Stimulated activated CD8-positive, alpha-beta memory T cell treated with anti-CD3 and anti-CD28 coated beads, Interleukin-7, amount 100 ng/mL, for 4 hours (primary cell): ENCODE measurements around the gene GALK2.
"Not testable (repeated sequence)": the region's sequence is repeated elsewhere in the genome, so short reads cannot be mapped to it uniquely, and the experiment has no call there.

Source experiments
- DNase-seq, 2 donors: peaks; one replicate each; pipeline ENCODE4 v3.0.0-alpha.2; 2020; ENCODE audit warnings: low read depth in 2 of 2

GALK2 gene

GRCh38 chr15:49339656-49340055 lies 169.6 kb downstream of the GALK2 start:
- no peak for DNase-seq

DNA sequence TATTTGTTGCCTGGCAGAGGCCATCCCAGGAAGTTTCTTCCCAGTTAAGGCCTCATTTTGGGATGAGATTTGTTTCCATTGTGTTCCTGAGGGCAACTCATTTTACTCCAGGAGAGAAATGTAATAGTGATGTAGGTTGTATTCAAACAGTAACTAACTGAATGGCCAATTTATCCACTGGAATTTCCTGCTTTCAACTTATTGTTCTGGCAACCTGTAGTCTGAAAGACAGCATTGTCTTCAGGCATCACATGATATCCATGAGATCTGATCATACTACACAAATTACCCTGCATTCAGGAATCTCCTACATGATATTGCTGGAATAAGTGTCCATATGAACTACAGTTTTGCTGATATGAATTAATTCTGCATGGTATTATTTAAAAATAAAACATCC lies 173.5 kb downstream of the GALK2 start:
- no peak for DNase-seq

- DNase-seq = not testable (repeated sequence)
These were observed 184.4 kb downstream of the GALK2 start for GRCh38 chr15:49354439-49354838.

DNA sequence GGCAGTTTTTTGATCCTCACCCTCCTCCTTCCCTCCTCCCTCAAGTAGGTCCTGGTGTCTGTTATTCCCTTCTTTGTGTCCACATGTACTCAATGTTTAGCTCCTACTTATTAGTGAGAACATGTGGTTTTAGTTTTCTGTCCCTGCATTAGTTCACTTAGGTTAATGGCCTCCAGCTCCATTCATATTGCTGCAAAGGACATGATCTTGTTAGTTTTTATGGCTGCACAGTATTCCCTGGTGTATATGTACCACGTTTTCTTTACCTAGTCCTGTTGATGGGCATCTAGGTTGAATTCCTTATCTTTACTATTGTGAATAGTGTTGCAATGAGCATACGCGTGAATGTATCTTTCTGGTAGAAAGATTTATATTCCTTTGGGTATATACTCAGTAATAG lies 191.3 kb downstream of the GALK2 start:
- no peak for DNase-seq

GRCh38 chr15:49366496-49366895 lies 196.4 kb downstream of the GALK2 start:
- no peak for DNase-seq

- no peak for DNase-seq
These were observed 200.7 kb downstream of the GALK2 start for GRCh38 chr15:49370782-49371181.

GRCh38 chr15:49372366-49372765 lies 202.3 kb downstream of the GALK2 start:
- DNase-seq = no peak

- DNase-seq = no peak
These were observed 209.9 kb downstream of the GALK2 start for GRCh38 chr15:49379996-49380395.

DNA sequence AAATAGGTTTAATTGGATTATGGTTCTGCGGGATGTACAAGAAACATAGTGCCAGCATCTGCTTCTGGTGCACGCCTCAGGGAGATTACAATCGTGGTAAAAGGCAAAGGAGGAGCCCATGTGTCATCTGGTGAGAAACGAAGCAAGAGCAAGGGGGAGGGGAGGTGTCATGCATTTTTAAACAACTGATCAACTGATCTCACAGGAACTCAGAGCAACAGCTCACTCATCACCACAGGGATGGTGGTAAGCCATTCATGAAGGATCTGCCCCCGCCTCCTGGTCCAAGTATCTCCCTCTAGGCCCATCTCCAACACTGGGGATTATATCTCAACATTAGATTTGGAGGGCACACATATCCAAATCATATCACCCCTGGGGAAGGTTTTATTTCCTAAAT lies 210.9 kb downstream of the GALK2 start:
- DNase-seq = no peak
